ENCODE data around the gene CACNA1C. TPM values are rescaled to one million over a fixed set of nuclear protein-coding genes. Genes with fewer than 3 reads are reported as not detected.

Gene CACNA1C
- total RNA-seq, 1 experiment from 2014 or later: 3.7 TPM

- no peak for TF ChIP-seq EZH2 (IDR thresholded peaks at IDR 0.05; ENCODE audit: borderline replicate concordance, low read depth, low read length, poor library complexity, severe bottlenecking)
- no peak for TF ChIP-seq CTCF (conservative IDR thresholded peaks at IDR 0.05; ENCODE audit: low read depth, low read length)
- Histone ChIP-seq H3K4me3 (ENCODE audit: low read depth, low read length, poor library complexity, severe bottlenecking) (no peak overlapping the region), H3K9me3 (ENCODE audit: low read depth, low read length, poor library complexity, severe bottlenecking) (no peaks in the 10 kb centered on the region), H3K4me1 (ENCODE audit: insufficient read depth, low read length, poor library complexity, severe bottlenecking) (no peaks in the 10 kb centered on the region), H3K36me3 (ENCODE audit: insufficient read depth, low read length, poor library complexity, severe bottlenecking) (no peaks in the 10 kb centered on the region), H3K27ac (ENCODE audit: low read depth, low read length, poor library complexity, severe bottlenecking) (no peak overlapping the region), H3K27me3 (replicated peaks; ENCODE audit: insufficient read depth, low read depth, low read length, poor library complexity) (no peaks in the 10 kb centered on the region)
- BruUV-seq (replicated peaks): no TSS peak
- no peak for DNase-seq (ENCODE audit: low spot score)
- ChIA-PET CTCF (no interaction called here), POLR2A (ENCODE audit: low non-redundant PET) (interaction anchor here (0.6 kb wide), 1 partner anchor 878 kb away, joined by 3 read pairs; no protein-coding TSS in a partner anchor)
- intact Hi-C loops (cut with micrococcal nuclease; ENCODE audit: unreplicated experiment): no loop called here
Measured at GRCh38 chr12:2561367-2561766, 508.6 kb downstream of the CACNA1C start.

GRCh38 chr12:2562400-2562799 is 509.6 kb downstream of the CACNA1C start:
- Histone ChIP-seq H3K4me3 (ENCODE audit: low read depth, low read length, poor library complexity, severe bottlenecking) (no peak overlapping the region), H3K4me1 (ENCODE audit: insufficient read depth, low read length, poor library complexity, severe bottlenecking) (no peaks in the 10 kb centered on the region), H3K27ac (ENCODE audit: low read depth, low read length, poor library complexity, severe bottlenecking) (no peak overlapping the region), H3K9me3 (ENCODE audit: low read depth, low read length, poor library complexity, severe bottlenecking) (no peaks in the 10 kb centered on the region), H3K27me3 (replicated peaks; ENCODE audit: insufficient read depth, low read depth, low read length, poor library complexity) (no peaks in the 10 kb centered on the region), H3K36me3 (ENCODE audit: insufficient read depth, low read length, poor library complexity, severe bottlenecking) (no peaks in the 10 kb centered on the region)
- no TSS peak for BruUV-seq (replicated peaks)
- ChIA-PET CTCF (no interaction called here), POLR2A (ENCODE audit: low non-redundant PET) (no interaction called here)
- TF ChIP-seq CTCF (conservative IDR thresholded peaks at IDR 0.05; ENCODE audit: low read depth, low read length): no peak
- no peak for TF ChIP-seq EZH2 (IDR thresholded peaks at IDR 0.05; ENCODE audit: borderline replicate concordance, low read depth, low read length, poor library complexity, severe bottlenecking)
- DNase-seq (ENCODE audit: low spot score): no peak
- intact Hi-C loops (cut with micrococcal nuclease; ENCODE audit: unreplicated experiment): no loop called here

- CTCF ChIA-PET: no interaction called here
- Histone ChIP-seq H3K4me1 (ENCODE audit: insufficient read depth, low read length, poor library complexity, severe bottlenecking) (no peaks in the 10 kb centered on the region), H3K4me3 (ENCODE audit: low read depth, low read length, poor library complexity, severe bottlenecking) (no peak overlapping the region), H3K27ac (ENCODE audit: low read depth, low read length, poor library complexity, severe bottlenecking) (no peak overlapping the region), H3K9me3 (ENCODE audit: low read depth, low read length, poor library complexity, severe bottlenecking) (no peaks in the 10 kb centered on the region), H3K36me3 (ENCODE audit: insufficient read depth, low read length, poor library complexity, severe bottlenecking) (no peaks in the 10 kb centered on the region), H3K27me3 (replicated peaks; ENCODE audit: insufficient read depth, low read depth, low read length, poor library complexity) (no peaks in the 10 kb centered on the region)
- POLR2A ChIA-PET (ENCODE audit: low non-redundant PET): interaction anchor here (0.6 kb wide), 1 partner anchor 15 kb away, joined by 3 read pairs; no protein-coding TSS in a partner anchor
- no peak for TF ChIP-seq CTCF (conservative IDR thresholded peaks at IDR 0.05; ENCODE audit: low read depth, low read length)
- intact Hi-C loops (cut with micrococcal nuclease; ENCODE audit: unreplicated experiment): no loop called here
- DNase-seq (ENCODE audit: low spot score): no peak
- BruUV-seq (replicated peaks): no TSS peak
Measured at GRCh38 chr12:2563709-2564108, 510.9 kb downstream of the CACNA1C start.

All from A673 (cell line).